ENCODE measurements around the gene AKT2. TPM values are rescaled to one million over a fixed set of nuclear protein-coding genes. Genes with fewer than 3 reads are reported as not detected.
A peak's percentile ranks its signal among the peaks of the same experiment; 100 is the strongest.

Gene AKT2
- total and polyA plus RNA-seq, 2 experiments from 2014 or later: 60.1 to 193 TPM

GRCh38 chr19:40277356-40278059 lies 7.6 kb downstream of the AKT2 start:
- Histone ChIP-seq H3K36me3 (no peaks in the 10 kb centered on the region), H3K27ac (no peak overlapping the region), H3K4me3 (no peak overlapping the region), H3K4me1 (ENCODE audit: low read depth) (peaks cover 10% of the 10 kb centered on the region), H3K27me3 (no peaks in the 10 kb centered on the region), H3K9me3 (ENCODE audit: low read depth) (no peaks in the 10 kb centered on the region)
- DNase-seq (ENCODE audit: low read depth in 1 of 2, low spot score in 1 of 2): no peak
- TF ChIP-seq CTCF (IDR thresholded peaks at IDR 0.05; ENCODE audit: low read depth, low read length): no peak

- TF ChIP-seq CTCF (IDR thresholded peaks at IDR 0.05; ENCODE audit: low read depth, low read length): no peak
- Histone ChIP-seq H3K4me1 (ENCODE audit: low read depth) (peaks cover 7% of the 10 kb centered on the region), H3K4me3 (no peak overlapping the region), H3K27ac (no peak overlapping the region), H3K27me3 (no peaks in the 10 kb centered on the region), H3K9me3 (ENCODE audit: low read depth) (no peaks in the 10 kb centered on the region), H3K36me3 (no peaks in the 10 kb centered on the region)
- DNase-seq (ENCODE audit: low read depth in 1 of 2, low spot score in 1 of 2): no peak
Observed at GRCh38 chr19:40274585-40275544, 10.3 kb downstream of the AKT2 start.

GRCh38 chr19:40273469-40274360 lies 11.4 kb downstream of the AKT2 start:
- Histone ChIP-seq H3K4me1 (ENCODE audit: low read depth) (no peaks in the 10 kb centered on the region), H3K27ac (peak overlapping the region; percentile 23), H3K9me3 (ENCODE audit: low read depth) (no peaks in the 10 kb centered on the region), H3K27me3 (no peaks in the 10 kb centered on the region), H3K36me3 (no peaks in the 10 kb centered on the region), H3K4me3 (no peak overlapping the region)
- no peak for TF ChIP-seq CTCF (IDR thresholded peaks at IDR 0.05; ENCODE audit: low read depth, low read length)
- DNase-seq (ENCODE audit: low read depth in 1 of 2, low spot score in 1 of 2): no peak

GRCh38 chr19:40272261-40272660 lies 12.9 kb downstream of the AKT2 start:
- no peaks in the 10 kb centered on the region for H3K9me3 ChIP-seq (ENCODE audit: low read depth)
- H3K4me1 ChIP-seq (ENCODE audit: low read depth): no peaks in the 10 kb centered on the region
- no peak overlapping the region for H3K27ac ChIP-seq
- H3K27me3 ChIP-seq: no peaks in the 10 kb centered on the region
- no peak for DNase-seq (ENCODE audit: low read depth in 1 of 2, low spot score in 1 of 2)
- no peak overlapping the region for H3K4me3 ChIP-seq
- no peaks in the 10 kb centered on the region for H3K36me3 ChIP-seq
- TF ChIP-seq CTCF (IDR thresholded peaks at IDR 0.05; ENCODE audit: low read depth, low read length): no peak

- DNase-seq (ENCODE audit: low read depth in 1 of 2, low spot score in 1 of 2): no peak
- Histone ChIP-seq H3K36me3 (no peaks in the 10 kb centered on the region), H3K27ac (no peak overlapping the region), H3K4me3 (no peak overlapping the region), H3K9me3 (ENCODE audit: low read depth) (no peaks in the 10 kb centered on the region), H3K4me1 (ENCODE audit: low read depth) (no peaks in the 10 kb centered on the region), H3K27me3 (no peaks in the 10 kb centered on the region)
- no peak for TF ChIP-seq CTCF (IDR thresholded peaks at IDR 0.05; ENCODE audit: low read depth, low read length)
Observed at GRCh38 chr19:40271706-40272105, 13.4 kb downstream of the AKT2 start.
